ENCODE data around the gene DHRS1. TPM values are rescaled to one million over a fixed set of nuclear protein-coding genes. Genes with fewer than 3 reads are reported as not detected.
A peak's percentile ranks its signal among the peaks of the same experiment; 100 is the strongest.

DHRS1 gene
- total RNA-seq, 1 donor from 2014 or later, result 32.5 TPM

DNA sequence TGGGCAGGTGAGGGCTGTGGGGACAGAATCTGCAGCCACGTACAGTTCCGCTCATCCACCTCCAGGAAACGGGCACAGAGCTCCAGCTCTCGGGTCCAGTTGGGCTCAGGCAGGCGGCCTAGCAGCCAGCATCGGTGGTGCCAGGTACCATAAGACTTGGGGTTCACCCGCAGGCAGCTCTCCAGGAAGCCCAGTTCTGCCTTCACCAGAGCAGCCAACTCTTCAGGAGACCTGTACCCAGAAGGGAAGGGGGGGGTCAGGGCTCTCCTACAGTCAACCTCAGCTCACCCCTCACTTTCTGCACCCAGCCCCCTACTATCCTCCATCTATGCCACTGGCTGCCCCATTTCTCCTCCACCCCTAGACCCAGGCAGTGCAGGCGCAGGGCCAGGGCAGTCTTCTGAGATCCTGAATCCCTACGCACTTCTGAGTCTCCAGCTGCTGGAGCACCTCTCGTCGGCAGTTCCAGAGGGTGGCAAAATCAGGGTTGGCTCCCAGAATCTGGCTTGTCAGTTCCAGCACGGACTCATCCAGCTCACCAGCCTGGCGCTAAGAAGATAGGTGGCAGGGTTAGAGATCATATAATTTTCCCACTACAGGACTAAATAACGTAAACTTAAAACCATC is 29.6 kb downstream of the DHRS1 start:
- ATAC-seq (ENCODE audit: low read depth) (no peak), DNase-seq (no peak)
- H3K27me3 Mint-ChIP-seq, result no peaks in the 10 kb centered on the region
- TF ChIP-seq, protein P1, sequence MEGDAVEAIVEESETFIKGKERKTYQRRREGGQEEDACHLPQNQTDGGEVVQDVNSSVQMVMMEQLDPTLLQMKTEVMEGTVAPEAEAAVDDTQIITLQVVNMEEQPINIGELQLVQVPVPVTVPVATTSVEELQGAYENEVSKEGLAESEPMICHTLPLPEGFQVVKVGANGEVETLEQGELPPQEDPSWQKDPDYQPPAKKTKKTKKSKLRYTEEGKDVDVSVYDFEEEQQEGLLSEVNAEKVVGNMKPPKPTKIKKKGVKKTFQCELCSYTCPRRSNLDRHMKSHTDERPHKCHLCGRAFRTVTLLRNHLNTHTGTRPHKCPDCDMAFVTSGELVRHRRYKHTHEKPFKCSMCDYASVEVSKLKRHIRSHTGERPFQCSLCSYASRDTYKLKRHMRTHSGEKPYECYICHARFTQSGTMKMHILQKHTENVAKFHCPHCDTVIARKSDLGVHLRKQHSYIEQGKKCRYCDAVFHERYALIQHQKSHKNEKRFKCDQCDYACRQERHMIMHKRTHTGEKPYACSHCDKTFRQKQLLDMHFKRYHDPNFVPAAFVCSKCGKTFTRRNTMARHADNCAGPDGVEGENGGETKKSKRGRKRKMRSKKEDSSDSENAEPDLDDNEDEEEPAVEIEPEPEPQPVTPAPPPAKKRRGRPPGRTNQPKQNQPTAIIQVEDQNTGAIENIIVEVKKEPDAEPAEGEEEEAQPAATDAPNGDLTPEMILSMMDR (IDR thresholded peaks at IDR 0.05), result no peak
- POLR2A ChIA-PET, result interaction anchor here (0.9 to 9.8 kb wide), 14 partner anchors 11 to 156 kb away, joined by 3 to 175 read pairs (median 10); partner anchors contain the start of genes DCAF11, DHRS1, GMPR2 and IPO4
- CTCF ChIA-PET, result interaction anchor here (0.9 to 2.5 kb wide), 13 partner anchors 10 to 74 kb away, joined by 3 to 30 read pairs (median 4); partner anchors contain the start of genes DHRS1, MDP1, NOP9 and TINF2
- peaks cover 49% of the 10 kb centered on the region for H3K4me1 Mint-ChIP-seq
- no peak overlapping the region for H3K27ac Mint-ChIP-seq
- peak overlapping the region; percentile 90 for H3K4me3 Mint-ChIP-seq
- H3K9me3 Mint-ChIP-seq, result no peaks in the 10 kb centered on the region
- H3K36me3 Mint-ChIP-seq (ENCODE audit: low read depth), result peaks cover 40% of the 10 kb centered on the region
- intact Hi-C loops (cut with micrococcal nuclease), result loop anchor here (2.0 to 5.0 kb wide), 3 partner anchors 38 to 97 kb away; partner anchors contain the start of genes GMPR2, NEDD8, NFATC4 and TM9SF1

DNA sequence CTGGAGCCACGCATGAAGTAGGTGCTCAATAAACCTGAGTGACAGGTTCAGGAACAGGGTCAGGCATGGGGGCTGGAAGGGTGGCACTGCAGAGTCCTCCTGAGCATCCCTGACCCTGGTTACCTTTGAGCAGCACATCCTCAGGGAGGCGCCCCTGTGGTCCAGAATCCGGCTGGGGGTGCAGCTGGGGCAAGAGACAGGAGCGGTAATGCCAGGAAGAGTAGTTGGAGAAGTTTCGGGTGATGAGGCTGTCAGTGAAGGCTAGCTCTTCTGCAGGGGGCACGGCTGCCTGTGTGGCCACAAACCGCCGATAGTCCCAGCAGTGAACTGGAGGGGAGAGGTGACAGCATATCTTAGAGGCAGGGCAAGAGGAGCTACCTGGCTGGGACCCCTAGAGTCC is 30.2 kb downstream of the DHRS1 start:
- Mint-ChIP-seq H3K27ac (no peak overlapping the region), H3K9me3 (no peaks in the 10 kb centered on the region), H3K27me3 (no peaks in the 10 kb centered on the region), H3K36me3 (ENCODE audit: low read depth) (peaks cover 46% of the 10 kb centered on the region), H3K4me3 (peak overlapping the region; percentile 4), H3K4me1 (peaks cover 45% of the 10 kb centered on the region)
- ATAC-seq (ENCODE audit: low read depth), result no peak
- DNase-seq, result no peak
- TF ChIP-seq, protein P1 (IDR thresholded peaks at IDR 0.05), result no peak
- ChIA-PET CTCF (interaction anchor here (0.9 to 1.9 kb wide), 3 partner anchors 16 to 27 kb away, joined by 3 to 4 read pairs (median 3); no protein-coding TSS in a partner anchor), POLR2A (interaction anchor here (1.4 to 9.8 kb wide), 4 partner anchors 11 to 53 kb away, joined by 6 to 175 read pairs (median 31); partner anchors contain the start of genes MDP1 and TINF2)
- intact Hi-C loops (cut with micrococcal nuclease), result no loop called here

DNA sequence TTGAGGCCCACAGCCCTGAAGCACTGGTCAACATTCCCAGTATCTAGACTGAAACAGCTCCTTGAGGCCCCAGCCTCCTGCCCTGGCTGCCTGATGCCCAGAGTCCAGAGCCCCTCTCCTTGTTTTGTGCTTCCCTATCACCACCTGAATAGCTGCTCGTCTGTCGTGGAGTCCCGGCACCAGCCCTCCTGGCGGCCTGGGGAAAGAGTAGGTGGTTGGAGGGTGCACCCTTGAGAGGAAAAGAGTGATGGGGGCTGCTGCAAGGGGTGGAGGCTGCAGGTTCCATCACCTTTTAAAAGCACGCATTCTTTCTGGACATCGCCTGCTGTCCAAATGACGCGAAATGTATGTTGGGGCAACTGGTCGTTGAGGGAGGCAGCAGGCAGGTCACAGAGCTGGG is 31.4 kb downstream of the DHRS1 start:
- Mint-ChIP-seq H3K36me3 (ENCODE audit: low read depth) (peaks cover 51% of the 10 kb centered on the region), H3K4me1 (peaks cover 33% of the 10 kb centered on the region), H3K9me3 (no peaks in the 10 kb centered on the region), H3K27ac (no peak overlapping the region), H3K4me3 (no peak overlapping the region), H3K27me3 (no peaks in the 10 kb centered on the region)
- POLR2A ChIA-PET, result interaction anchor here (0.6 to 9.8 kb wide), 3 partner anchors 26 to 160 kb away, joined by 3 to 175 read pairs (median 5); partner anchors contain the start of gene TINF2
- DNase-seq, result no peak
- ATAC-seq (ENCODE audit: low read depth), result no peak
- TF ChIP-seq, protein P1 (IDR thresholded peaks at IDR 0.05), result no peak
- CTCF ChIA-PET, result interaction anchor here (0.6 kb wide), 1 partner anchor 59 kb away, joined by 3 read pairs; no protein-coding TSS in a partner anchor
- intact Hi-C loops (cut with micrococcal nuclease), result no loop called here

DNA sequence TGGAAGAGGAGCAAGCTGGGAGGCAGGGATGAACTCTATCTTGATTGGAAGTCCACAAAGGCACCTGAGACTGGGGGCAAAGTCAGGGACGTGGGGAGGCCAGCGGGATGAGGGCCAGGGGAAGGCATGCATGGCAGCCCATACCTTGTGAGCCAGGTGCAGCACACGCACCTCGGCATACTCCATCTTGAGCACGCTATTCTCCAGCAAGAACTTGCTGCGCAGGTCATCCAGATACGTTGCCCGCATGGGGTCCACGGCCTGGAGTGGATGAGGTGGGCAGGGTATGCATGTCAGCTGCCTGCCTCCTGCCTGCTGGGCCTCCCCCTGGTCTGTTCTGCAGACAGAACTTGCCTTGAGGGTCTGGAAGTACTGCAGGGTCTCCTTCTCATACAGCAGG is 32.1 kb downstream of the DHRS1 start:
- Mint-ChIP-seq H3K27ac (no peak overlapping the region), H3K4me1 (peaks cover 26% of the 10 kb centered on the region), H3K36me3 (ENCODE audit: low read depth) (peaks cover 52% of the 10 kb centered on the region), H3K9me3 (no peaks in the 10 kb centered on the region), H3K4me3 (no peak overlapping the region), H3K27me3 (no peaks in the 10 kb centered on the region)
- intact Hi-C loops (cut with micrococcal nuclease), result no loop called here
- CTCF ChIA-PET, result no interaction called here
- TF ChIP-seq, protein P1 (IDR thresholded peaks at IDR 0.05), result no peak
- ATAC-seq (ENCODE audit: low read depth) (no peak), DNase-seq (no peak)
- POLR2A ChIA-PET, result interaction anchor here (9.8 kb wide), 1 partner anchor 25 kb away, joined by 175 read pairs; the partner anchor contains the start of gene TINF2

Measured in activated B cell treated with CpG ODN at 0.5 μM for 24 hours (primary cell).